Measurements from ENCODE around the gene SGPP2. TPM values are rescaled to one million over a fixed set of nuclear protein-coding genes. Genes with fewer than 3 reads are reported as not detected.

The SGPP2 gene
- polyA plus RNA-seq, 1 donor = 1.2 TPM

DNA sequence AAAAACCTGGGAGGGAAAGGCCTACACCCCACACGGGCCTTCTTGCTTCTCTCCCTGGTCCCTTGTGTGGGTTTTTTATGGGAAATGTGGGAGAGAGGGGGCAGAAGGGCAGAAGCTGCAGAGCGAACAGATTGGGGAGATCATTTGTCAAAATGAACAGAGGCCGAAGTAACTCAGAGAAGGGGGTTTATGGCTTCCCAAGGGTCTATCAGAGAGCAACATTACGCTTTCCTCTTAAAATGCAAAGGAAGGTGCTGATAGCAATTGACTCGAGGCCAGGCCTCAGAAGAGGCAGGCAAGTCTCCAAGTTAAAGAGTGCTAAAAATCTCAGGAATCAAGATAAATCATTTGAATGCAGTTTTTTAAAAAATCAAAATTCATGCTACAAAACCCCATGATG, 101.5 kb downstream of the SGPP2 start:
- no peak for DNase-seq (ENCODE audit: low read depth)

DNA sequence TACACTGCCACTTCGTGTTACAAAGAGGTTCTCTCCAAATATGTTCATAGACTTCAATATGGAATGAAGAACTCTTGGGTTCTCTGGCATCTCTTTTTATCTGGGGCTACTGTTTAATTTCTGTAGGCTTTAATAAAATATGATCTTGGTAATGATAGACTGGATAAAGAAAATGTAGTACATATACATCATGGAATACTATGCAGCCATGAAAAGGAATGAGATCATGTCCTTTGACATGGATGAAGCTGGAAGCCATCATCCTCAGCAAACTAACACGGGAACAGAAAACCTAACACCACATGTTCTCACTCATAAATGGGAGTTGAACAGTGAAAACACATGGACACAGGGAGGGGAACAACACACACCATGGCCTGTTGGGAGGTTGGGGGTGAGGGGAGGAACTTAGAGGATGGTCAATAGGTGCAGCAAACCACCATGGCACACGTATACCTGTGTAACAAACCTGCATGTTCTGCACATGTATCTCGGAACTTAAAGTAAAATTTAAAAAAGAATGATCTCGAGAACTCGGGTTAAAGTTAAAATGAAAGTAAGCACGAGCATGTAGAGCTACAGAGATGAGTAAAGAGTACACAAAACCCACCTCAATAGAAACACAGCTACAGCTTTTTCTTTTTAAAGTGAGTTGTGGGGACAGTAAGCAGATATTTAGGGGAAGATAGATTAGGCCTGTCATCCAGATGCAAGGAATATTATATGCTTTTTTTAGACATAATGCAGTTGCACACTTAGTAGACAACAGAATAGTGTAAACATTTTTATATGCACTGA, 102.3 kb downstream of the SGPP2 start:
- no peak for DNase-seq (ENCODE audit: low read depth)

DNA sequence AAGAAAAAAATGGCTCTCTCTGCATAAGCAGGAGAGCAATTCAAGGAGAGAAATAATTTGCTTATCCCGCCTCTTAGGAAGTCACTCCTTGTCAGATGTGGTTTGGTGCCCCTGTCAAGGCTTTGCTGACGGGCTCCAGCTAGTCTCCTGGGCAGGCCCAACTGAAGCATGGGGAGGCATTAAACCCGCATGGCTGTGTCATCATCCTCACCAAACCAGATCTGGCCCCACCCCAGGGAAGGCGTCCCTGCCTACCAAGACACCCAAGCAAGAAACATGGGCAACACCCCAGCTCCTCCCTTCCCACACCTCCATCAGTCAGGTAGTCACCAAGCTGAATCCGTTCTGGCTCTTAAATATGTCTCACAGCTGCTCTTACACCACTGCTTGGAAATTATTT, 108.0 kb downstream of the SGPP2 start:
- no peak for DNase-seq (ENCODE audit: low read depth)

DNA sequence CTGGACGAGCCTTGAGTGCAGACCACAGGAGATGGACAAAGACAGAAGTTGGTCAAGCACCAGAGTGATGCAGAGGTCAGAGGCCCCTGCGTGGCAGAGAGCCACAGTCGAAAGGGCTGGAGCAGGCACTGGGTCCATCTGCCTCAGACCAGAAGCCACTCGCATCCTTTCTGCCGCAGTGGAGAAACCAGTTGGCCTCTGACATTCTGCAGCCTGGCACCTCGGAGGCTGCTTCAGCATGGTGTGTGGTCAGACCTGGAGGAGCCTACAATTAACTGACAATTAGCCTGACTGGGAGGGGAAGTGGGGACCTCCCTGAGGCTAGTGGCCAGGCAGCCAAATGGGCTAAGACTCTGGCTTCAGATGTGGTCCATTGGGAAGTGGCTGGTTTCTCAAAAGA, 111.1 kb downstream of the SGPP2 start:
- DNase-seq (ENCODE audit: low read depth) = no peak

DNA sequence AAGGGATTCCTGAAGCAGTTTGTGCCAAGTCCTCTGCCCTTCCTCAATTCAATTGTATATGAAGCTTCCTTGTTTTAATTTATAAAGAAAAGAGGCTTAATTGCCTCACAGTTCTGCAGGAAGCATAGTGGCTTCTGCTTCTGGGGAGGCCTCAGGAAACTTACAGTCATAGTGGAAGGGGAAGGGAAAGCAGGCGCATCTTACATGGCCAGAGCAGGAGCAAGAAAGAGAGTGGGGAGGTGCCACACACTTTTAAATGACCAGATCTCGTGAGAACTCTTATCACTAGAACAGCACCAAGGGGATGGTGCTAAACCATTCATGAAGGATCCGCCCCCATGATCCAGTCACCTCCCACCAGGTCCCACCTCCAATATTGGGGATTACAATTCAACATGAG, 114.2 kb downstream of the SGPP2 start:
- DNase-seq (ENCODE audit: low read depth) = no peak

DNA sequence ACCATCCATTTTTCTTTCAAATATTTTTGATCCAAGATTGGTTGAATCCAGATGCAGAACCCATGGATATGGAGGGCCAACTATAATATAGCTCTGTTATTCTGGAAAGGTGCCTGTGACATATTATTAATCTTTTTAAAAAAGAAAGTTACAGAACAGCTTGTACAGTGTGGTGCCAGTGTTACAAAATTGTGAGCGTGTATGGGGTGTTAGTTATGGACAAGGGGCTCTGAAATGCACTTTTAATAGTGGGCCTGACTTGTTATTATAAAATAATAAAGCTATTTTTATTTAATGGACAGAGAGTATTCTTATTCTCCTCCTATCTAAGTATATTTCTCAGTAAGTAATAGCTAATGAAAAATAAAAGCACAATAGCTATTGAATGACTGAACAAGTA, 120.3 kb downstream of the SGPP2 start:
- DNase-seq (ENCODE audit: low read depth) = no peak

DNA sequence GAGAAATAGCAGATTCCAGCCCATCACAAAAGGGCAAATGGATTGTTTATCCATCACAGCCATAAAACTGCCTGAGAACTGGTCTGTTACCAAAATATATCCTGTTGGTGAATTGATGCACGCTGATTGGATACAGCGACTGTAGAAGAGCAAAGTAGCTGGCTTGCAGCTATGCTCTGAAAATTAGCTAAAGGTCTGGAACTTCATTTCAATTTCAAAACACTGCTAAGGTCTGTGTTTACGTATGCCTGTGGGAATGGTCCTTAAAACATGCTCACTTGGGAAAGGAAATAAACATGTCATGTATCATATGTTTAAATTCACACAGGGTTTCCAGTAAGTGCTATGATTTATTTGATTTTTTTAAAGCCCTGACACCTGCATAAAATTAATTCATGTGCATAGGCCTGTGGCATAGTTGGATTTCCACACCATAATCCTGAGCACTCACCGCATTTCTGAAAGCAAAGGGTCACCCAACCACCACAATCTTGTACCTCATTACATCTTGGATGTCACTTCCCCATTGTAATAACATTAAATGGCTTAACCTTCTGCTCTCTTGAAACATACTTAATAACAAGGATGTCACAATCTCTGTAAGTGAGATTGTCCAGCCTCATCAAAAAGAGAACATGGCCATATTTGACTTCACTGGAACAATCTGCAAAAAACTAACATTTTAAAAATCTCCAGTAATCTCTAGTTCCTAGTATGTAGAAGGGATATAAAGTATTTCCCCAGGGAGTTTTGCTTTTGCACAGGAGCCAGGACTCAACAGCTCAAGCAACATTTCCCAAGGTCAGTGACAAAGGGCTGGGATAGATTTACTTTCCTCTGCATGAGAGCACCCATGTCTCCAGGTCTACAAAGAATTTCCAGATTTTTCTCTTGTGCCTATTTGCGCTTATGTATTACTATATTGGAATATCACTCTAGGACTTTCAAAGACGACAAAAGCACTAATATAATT, 121.8 kb downstream of the SGPP2 start:
- DNase-seq (ENCODE audit: low read depth) = no peak

DNA sequence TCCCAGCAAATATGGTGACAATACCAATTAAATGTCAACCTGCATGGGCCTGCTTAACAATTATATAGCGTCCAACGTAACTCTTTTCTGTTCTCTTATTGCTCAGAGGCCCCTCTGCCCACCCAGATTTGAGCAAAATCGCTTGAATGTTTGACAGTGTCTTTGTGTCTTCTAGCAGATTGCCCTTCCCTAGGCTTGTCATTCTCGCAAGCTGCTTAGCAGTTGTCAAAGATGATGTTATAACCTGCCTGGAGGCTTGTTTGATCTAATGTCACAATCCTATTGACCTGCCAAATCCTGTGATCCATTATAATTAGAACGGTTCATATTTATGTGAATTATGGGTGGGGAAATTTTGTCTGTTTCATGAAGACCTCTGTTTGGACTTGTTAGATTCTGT, 122.7 kb downstream of the SGPP2 start:
- DNase-seq (ENCODE audit: low read depth) = no peak

DNA sequence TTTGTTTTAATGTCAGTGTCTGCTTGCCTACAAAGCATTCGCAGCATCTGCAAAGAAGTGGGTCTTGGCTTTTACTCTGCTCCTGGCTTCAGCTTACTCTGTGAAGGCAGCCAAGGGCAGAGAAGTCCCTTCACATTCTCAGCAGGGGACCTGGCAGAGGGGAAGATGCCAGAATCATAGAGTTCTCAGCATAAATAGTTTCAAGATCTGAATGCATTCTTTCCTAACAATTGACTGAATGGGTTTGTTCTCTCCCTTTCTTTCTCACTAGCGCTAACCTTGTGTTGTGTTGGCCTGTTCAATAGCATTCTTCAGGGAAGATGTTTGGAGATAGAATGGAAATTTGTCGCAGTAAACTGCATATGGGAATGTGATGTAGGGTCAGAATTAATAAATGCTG, 124.6 kb downstream of the SGPP2 start:
- no peak for DNase-seq (ENCODE audit: low read depth)

DNA sequence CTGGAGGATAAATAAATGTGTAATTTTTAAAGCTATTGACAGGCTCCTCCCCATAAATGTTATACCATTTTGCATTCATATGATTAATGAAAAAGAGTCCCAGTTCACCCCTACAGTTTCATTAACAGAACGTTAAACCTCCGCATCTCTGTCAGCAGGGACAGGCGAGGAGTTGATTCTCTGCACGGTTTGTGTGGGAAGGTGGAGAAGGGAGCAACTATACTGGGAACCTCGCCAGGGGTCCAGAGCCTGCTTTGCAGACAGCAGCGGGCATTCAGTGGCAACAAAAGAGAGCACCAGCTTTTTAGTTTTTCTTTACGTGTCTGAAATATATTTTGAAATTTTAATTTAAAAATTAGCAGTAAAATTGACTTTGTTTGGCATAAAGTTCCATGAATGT, 130.2 kb downstream of the SGPP2 start:
- no peak for DNase-seq (ENCODE audit: low read depth)

DNA sequence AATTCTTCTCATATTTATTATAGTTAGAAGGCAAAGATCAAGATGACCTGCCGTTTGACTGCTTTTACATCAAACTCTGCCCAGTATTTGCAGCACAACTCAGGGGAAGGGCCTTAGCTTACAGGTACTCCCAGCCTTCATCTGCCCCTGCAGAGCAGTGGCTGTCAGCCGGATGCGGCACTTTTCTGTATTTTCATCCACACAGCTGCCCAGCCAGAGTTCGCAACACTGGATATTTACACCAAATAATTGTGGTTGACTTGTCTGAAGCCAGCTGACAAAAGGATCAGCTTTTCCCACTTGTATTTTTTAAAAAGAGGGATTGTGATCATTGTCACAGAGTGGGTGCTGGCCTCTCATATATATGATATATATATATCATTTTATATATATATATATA, 136.8 kb downstream of the SGPP2 start:
- DNase-seq (ENCODE audit: low read depth) = no peak

DNA sequence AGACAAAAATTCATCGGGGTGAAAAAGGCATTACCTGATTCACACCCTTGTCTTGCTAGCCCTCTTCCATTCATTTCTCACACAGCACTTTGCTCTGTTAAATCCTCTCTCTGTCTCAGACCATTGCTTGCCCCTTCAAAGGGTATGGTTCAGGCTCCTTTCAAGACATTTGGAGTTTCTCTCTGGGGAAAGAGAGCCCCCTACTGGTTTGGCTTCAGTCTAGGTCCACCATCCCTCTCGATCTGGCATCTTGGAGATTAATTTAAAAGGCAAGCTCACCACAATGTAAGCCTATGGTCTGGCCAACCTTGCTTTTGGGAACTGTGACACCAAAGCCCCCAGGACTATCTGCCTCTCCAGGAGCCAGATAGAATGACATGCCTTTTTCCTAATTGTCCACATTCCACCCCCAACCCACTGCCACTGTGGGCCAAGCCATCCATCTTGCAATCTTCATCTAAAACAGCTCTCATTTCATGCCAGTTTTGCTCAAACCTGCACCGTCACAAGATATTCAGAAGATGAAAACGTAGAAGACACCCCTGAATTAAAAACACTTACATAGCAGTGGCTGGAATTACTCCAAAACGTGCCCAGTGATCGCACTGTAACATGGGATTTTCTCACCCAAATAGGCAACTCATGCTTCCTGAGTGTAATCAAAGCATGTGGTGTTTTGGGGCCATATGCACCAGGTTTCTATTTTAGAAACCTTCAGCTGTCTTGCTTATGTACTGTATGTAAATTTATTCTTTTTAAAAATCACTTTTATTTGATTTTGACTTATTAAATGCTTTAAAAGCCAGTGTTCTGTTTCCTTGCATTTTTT, 137.7 kb downstream of the SGPP2 start:
- no peak for DNase-seq (ENCODE audit: low read depth)

DNA sequence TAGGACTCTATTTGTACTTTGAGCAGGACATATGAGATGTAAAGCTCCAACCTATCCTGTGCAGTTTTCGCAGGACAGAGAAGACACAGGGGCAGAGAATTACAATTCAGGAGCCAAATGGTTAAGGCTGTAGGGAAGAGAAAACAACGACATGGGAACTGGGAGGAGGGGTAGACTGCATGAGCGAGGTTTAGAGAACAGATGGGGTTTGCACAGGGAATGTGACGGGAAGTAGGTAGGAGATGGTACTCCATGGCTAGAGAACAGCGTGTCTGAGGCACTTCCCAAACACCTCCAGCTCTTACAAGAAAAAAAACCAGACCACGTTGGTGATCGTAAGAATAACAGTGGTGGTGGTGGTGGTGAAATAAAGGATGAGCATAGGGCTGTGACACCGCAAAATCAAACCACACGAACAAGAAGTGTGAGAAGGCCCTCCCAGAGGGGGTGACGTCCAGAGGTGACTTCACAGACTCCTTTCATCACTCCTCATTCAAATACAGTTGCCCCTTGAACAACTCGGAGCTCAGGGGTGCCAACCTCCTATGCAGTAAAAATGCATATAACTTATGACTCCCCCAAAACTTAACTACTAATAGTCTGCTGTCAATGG, 138.9 kb downstream of the SGPP2 start:
- DNase-seq (ENCODE audit: low read depth) = no peak

DNA sequence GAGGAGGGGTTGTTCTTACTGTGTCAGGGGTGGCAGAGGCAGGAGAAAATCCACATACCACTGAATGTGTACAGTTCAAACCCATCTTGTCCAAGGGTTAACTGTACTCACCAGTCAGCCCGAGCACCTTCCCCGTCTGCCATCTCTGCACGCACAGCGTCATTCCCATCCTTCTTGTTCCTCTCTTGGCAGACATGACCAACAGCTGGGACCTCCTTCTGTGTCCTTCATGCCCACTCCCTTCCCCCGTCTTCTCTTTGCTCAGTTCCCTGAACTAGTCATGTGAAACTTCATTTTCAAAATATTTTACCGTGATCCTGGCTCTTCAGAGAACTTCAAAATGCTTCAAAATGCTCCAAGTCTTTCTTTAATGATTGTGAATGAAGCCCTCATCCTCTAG, 139.6 kb downstream of the SGPP2 start:
- no peak for DNase-seq (ENCODE audit: low read depth)

DNA sequence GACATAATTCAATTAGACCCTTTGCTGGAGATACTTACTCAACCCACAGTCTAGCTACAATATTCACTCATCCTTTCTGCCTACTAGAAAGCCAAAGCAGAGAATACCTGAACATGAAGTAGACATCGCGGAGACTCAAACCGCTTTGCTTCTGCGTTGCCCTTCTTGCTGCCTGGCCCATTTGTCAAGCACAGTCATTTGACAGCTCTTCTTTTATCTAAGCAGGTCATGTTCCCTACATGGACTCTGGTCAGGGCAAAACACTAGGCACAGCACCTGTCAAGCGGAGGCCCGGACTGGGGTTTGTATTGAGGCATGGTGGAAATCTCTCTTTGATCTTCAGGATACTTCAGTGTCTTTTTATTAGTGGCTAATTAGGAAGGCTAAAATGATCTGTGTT, 141.9 kb downstream of the SGPP2 start:
- no peak for DNase-seq (ENCODE audit: low read depth)

DNA sequence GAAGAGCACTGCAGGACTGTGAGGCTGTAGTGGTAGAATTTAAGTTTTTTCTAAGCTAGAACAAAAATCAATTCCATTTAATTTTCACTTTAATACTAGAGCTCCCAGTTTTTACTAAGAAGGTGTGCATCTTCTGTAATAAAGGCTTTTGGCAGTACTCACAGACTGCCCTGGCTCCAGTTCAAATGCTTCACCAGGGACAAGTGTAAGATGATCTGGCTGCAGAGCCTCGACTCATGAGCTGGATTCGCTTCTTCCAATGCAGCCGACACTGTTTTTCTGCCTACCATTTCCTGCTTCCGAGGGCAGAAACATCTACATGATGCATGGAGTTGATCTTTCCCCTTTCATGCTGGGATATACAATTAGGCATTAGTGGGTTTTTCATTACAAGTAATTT, 144.5 kb downstream of the SGPP2 start:
- DNase-seq (ENCODE audit: low read depth) = no peak

DNA sequence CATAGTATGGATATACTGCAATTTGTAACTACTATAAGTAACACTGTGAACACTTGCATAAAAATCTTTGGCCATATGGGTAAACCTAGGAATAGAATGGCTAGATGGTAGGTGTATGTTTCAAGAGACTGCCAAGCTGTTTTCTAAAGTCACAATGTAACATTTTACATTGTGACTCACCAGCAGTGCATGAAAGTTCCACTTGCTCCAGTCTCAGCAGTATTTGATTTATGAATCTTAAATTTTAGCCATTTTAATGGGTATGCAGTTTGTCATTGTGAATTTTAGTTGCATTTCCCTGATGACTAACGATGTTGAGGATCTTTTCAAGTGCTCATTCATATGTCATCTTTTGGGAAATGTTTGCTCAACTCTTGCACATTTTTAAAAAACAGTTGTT, 145.5 kb downstream of the SGPP2 start:
- DNase-seq (ENCODE audit: low read depth) = no peak

DNA sequence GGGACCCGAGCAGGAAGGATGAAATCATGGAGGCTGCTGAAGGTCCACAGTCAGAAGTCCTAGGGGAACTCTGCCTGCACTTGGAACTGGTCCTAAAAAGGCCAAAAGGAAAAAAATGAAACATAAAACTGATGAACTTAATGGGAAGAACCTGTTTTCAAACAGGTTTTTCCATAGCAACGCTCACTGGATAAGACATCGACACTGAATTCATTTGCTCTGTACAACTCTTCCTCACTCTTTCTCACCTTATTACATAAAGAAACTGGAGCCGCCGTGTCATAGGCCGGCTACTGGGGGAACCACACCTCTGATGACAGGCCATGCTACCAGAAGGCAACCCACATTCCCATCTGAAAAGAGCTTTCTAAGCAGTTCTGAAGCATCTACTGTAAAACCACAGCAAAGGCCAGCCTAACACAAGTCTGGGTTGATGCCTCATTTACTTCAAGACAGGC, 147.9 kb downstream of the SGPP2 start:
- DNase-seq (ENCODE audit: low read depth) = no peak

DNA sequence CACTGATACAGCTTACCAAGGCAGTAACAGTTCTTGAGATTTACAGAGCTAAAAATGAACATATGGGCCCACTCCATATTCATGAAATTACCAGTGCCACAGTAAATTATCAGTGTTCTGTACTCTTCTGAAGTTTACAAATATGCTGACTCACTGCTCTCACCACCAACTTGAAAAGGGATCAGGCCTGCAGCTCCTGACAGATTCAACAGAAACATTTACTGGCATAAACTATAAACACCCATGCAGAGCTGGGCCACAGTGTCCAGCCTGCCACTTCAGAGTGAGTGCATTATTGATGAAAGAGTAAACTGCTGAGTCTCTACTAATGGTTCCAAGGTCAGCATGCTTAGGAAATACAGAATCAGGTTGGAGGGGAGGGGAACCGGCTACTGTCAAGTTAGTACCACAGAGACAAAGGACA, 148.4 kb downstream of the SGPP2 start:
- DNase-seq (ENCODE audit: low read depth) = no peak

DNA sequence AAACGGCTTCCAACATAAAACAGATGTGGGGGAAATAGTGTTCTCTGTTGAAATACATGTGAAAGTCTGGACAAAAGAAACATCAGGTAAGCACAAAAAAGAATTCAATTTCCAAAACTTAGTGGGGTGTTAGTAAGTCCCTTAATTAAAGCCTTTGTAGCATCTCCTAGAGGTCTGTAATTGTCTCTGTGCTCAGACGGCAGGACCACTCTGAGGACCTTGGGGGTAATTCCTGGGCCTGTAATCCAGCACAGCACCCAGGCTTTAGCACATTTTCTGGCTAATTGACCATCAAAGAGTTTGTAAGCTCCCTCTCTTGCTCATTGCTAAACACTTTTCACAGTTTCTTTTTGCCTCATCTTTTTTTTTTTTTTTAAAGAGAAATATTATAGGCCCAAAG, 151.3 kb downstream of the SGPP2 start:
- DNase-seq (ENCODE audit: low read depth) = no peak

Measured in forelimb muscle (tissue), 1 donor.